Measurements from ENCODE around the gene CEP250.
"Not testable (repeated sequence)": the region's sequence is repeated elsewhere in the genome, so short reads cannot be mapped to it uniquely, and the experiment has no call there.

Gene CEP250

DNA sequence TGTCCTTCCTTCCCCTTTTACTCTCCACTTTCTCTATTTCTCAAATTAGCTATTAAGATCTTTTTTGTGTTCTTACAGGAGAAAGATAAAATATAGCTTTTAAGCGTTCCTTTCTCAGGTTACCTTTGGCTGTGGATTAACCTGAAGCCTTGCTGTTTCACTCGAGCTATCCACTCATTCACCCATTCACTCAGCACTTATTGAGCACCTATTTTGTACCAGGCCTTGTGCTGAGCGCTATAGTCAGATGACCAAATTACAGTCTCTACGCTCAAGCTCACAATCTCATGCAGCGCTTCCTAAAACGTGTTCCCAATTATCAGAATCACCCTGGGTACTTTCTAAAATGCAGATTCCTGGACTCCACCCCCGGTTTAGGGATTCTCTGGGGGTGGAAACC is 1.8 kb upstream of the CEP250 start:
- FAIRE-seq, result no peak

DNA sequence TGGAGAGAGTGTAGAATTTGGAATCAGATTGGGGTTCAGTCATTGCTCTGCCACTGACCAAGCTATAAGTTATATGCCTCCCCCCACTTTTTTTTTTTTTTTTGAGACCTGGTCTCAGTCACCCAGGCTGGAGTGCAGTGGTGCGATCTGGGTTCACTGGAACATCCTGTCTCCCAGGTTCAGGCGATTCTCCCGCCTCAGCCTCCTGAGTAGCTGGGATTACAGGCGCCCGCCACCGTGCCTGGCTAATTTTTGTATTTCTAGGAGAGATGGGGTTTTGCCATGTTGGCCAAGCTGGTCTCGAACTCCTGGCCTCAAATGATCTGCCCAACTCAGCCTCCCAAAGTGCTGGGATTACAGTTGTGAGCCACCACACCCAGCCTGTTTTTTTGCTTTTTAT is 1.3 kb downstream of the CEP250 start:
- not testable (repeated sequence) for FAIRE-seq

DNA sequence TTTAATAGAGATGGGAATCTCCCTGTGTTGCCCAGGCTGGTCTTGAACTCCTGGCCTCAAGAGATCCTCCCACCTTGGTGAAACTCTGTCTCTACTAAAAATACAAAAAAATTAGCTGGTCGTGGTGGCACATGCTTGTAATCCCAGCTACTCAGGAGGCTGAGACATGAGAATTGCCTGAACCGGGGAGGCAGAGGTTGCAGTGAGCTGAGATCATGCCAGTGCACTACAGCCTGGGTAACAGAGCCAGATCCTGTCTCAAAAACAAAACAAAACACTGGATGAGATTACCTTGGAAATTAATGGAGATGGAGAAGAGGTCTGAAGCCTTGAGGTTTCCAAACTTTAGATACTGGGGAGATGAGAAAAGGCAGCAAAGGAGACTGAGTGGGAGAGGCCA is 2.1 kb downstream of the CEP250 start:
- not testable (repeated sequence) for FAIRE-seq

DNA sequence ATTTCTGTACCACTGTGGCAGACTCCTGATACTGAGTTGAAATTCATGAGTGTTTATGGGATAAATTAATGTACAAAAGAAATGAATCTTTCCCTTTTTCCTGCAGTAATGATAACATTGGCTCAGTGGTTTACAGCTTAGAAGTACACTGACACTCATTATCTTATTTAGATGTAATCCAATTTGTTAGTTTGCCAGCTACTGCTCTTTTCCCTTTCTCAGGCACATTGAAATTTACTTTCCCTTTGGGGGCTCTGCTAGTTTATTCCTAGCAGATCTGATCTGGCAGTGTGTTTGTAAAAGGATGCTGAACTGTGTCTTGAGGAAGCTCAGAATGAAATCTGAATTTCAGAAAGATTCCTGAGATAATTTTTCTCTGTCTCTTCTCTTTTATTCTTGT is 3.0 kb downstream of the CEP250 start:
- FAIRE-seq, result no peak

DNA sequence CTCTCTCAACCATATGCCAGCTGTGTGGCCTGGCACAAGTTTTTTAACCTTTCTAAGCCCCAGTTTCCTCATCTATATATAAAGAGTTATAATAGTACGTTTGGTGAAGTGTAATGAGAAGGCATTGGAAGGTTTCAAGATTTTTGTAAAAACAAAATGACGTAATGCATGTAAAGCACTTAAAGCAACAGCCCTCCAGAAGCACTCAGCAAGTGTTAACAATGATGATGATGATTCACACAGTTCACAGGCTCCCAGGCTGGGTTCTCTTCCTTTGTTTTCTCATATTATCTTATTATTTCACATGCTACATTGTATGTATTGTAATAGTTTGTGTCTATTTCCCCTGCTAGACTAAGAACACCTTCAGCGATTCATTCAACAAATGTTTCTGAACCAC is 6.2 kb downstream of the CEP250 start:
- FAIRE-seq, result no peak

DNA sequence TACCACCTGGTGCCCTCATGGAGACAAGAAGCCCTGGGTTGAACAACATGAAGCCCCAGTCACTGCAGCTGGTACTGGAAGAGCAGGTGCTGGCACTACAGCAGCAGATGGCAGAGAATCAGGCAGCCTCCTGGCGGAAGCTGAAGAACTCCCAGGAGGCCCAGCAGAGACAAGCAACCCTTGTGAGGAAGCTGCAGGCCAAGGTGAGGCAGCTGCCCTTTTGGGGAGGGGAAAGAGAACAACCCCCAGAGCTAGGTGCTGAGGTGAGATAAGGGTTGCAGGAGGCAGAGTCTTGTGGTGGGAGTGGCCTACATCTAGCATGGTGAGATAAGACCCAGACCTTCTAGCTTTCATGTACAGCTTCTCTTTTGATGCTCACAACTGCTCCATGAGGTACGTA is 7.0 kb downstream of the CEP250 start:
- no peak for FAIRE-seq

DNA sequence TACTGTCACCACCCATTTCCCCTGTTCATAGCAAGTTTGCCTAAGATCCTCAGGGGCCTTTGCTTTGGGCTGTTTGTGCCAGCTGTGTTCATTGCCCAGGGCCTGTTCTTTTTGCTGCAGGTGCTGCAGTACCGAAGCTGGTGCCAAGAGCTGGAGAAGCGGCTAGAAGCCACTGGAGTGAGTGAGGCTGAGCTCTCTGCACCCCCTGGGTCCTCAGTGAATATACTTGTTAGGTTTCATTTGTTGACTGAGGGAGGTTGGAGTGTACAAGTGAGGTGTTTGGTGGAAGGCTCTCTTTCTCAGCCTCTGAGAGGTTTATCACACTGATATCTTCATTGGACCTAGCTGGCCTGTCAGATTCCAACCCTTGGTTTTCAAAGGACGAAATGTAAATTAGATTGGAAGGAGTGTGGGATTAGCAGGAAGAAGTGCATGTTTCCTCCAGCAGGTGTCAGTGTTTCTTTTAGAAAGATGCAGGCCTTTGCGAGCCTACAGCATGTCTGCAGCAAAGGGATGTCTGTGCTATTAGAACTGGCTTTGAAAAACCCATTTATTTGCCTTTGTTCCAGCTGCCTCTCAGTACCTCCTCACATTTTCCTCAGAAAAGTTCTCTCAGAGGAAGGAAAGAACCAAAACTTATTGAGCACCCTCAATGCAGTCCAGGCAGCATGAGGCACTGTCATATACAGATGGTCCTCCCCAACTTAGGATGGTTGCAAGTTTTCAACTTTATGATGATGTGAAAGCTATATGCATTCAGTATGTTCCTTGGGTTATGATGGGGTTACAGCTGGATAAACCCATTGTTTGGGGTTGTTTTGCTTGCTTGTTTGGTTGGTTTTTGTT is 8.3 kb downstream of the CEP250 start:
- peak; percentile 87 for FAIRE-seq

DNA sequence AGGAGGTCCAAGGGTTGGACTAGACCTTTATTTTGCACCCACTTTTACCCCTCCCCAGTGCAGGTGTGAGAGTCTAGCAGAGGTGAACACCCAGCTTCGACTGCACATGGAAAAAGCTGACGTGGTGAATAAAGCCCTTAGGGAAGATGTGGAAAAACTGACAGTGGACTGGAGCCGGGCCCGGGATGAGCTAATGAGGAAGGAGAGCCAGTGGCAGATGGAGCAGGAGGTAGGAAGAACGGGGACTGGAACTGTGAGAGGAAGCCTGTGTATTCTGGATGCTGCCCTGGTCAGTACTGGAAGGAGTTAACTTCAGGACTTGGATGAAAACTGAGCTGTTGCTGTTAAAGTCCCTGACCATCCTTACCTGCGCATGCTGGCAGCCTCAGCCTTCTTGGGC is 10.6 kb downstream of the CEP250 start:
- FAIRE-seq, result no peak

DNA sequence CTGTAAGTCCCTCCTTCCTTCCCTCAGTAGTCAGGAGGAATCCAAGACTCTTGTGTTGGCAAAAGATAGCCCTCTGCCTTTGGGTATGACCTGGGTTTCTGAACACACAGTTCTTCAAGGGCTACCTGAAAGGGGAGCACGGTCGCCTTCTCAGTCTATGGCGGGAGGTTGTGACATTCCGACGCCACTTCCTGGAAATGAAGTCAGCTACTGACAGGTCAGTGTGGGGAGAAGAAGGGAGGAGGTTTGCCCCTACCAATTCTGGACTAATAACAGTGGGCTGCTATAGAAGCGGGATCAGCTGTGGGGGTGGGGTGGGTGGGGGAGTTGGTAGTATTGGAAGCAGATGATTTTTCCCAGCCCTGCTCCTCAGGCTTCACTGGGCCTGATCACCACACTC is 11.5 kb downstream of the CEP250 start:
- no peak for FAIRE-seq

DNA sequence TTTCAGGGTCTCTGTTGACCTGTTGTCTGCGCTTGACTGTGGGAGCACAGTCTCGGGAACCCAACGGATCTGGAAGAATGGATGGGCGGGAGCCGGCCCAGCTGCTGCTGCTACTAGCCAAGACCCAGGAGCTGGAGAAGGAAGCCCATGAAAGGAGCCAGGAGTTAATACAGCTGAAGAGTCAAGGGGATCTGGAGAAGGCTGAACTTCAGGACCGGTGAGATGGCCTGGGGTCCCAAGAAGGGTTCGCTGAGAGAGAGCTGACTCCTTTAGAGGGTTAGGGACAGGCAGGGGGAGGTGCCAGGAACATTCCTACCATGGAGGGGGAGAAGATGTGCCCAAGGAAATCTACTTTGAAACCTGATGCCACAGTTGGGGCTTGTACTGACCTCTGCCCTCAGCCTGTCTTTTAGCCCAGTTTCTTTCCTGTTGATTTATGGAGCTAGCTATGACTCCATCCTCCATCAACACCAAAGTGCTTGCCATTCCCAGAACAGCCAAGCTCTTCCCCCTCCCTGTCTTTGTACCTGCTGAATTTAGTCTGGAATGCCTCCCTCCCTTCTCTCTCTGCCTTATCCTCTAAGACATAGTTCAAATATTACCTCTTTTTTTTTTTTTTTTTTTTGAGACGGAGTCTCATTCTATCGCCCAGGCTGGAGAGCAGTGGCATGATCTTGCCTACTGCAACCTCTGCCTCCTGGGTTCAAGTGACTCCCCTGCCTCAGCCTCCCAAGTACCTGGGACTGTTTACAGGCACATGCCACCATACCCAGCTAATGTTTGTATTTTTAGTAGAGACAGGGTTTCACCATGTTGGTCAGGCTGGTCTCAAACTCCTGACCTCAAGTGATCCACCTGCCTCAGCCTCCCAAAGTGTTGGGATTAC is 12.2 kb downstream of the CEP250 start:
- no peak for FAIRE-seq

DNA sequence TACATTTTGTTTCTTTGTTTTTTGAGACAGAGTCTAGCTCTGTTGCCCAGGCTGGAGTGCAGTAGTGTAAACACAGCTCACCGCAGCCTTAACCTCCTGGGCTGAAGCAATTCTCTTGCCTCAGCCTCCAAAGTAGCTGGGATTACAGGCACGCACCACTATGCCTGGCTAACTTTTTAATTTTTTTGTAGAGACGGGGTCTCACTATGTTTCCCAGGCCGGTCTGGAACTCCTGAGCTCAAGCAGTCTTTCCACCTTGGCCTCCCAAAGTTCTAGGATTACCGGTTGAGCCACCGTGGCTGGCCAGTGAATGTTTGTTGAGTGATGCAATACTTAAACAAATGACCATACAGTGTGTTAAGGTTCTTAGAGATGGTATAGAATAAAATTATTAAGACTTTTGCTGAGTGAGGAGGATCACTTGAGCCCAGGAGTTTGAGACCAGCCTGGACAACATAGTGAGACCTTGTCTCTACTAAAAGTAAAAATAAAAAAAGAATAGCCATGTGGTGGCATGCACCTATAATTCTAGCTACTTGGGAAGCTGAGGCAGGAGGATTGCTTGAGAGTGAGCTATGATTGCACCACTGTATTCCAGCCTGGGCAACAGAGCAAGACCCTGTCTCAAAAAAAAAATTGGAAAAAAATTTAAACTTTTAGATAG is 13.4 kb downstream of the CEP250 start:
- FAIRE-seq, result no peak

DNA sequence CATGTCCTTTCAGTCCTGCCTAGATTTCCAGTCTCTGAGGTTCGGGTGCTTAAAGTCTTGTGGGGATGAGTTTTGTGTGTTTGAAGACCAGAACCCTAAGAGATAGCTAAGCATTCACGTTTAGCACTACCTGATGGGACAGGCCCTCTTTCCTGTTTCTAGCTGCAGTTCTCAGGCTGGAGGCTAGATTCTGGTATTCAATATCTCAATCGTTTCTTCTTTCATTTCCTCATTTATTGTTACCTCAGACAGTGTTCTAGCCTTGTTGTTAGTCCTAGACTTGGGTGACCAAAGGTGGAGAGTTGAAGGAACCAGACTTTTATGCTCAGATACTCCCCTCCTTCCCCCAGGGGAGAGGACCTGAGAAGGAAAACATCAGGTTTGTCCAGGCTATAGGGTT is 16.8 kb downstream of the CEP250 start:
- FAIRE-seq, result no peak

DNA sequence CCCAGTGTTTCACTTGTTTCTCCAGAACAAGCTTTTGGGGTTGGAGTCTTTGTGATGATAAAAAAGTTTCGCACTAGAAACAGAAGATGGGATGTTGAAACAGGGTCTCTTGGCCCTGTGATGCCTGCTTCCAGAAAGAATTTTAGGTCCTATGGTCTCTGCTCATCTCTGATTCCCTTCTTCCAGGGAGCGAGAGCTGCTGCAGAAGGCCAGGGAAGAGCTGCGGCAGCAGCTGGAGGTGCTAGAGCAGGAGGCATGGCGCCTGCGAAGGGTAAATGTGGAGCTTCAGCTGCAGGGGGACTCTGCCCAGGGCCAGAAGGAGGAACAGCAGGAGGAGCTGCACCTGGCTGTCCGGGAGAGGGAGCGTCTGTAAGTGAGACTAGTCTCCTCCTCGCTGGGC is 18.3 kb downstream of the CEP250 start:
- no peak for FAIRE-seq

DNA sequence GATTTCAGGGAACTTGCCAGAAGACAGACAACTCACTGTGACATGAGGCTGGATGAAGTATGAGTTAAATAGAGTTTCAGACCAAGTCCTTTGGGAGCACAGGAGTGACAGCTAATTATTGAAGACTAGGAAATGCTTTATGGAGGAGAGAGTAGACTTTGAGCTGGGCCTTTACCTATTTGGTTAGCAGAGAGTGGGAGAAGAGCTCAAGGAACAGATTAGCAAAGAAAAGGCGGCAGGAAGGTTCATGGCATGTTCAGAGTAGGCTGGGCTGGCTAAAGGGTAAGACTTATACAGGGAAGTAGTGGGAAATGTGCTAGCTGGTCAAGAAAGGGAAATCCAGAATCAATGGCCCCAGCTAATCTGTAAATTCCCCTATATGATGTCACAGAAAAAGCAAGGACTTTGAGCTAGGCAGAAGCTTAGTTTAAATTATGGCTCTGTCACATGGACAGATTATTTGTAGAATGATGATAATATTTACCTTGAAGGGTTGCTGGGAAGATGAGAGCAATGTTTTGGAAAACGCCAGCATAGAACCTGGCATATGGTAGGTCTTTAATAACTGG is 19.0 kb downstream of the CEP250 start:
- no peak for FAIRE-seq

DNA sequence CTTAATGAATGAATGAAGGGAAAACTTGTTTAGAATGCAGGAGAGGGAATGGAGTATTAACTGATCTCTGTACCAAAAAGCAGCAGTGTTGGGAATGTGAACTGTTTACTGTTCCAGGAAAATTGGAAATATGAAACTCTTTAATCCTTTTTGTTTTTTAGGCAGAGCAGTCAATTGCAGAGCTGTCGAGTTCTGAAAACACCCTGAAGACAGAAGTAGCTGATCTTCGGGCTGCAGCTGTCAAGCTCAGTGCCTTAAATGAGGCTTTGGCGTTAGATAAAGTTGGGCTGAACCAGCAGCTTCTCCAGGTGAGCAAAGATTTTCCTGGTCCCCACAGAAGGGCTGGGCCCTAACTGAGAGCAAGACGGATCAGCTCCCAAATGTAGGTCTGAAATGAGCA is 20.9 kb downstream of the CEP250 start:
- FAIRE-seq, result no peak

DNA sequence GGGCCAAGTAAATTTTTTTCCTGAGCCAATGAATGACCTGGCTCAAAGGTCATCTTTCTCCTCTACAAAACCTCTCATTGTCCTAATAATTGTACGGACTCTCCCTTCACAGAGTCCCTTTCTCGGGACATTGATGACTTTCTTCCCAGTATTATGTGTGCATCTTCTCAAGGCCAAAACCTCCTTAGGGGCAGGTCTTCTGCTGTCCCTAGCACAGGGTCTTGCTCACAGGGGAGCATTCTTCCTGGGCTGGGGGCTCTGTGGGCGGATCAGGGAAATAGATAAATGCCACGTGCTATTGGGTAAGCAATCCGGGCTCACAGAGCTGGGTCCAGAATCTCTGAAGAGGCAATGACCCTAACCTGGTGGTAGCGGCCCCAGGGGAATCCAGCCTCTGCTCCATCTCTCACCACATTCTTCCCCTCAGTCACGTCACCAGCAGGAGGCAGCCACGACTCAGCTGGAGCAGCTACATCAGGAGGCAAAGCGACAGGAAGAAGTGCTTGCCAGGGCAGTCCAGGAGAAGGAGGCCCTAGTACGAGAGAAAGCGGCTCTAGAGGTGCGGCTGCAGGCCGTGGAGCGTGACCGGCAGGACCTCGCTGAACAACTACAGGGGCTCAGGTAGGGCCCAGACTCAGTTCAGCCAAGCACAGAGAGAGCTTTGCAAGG is 23.5 kb downstream of the CEP250 start:
- FAIRE-seq, result no peak

DNA sequence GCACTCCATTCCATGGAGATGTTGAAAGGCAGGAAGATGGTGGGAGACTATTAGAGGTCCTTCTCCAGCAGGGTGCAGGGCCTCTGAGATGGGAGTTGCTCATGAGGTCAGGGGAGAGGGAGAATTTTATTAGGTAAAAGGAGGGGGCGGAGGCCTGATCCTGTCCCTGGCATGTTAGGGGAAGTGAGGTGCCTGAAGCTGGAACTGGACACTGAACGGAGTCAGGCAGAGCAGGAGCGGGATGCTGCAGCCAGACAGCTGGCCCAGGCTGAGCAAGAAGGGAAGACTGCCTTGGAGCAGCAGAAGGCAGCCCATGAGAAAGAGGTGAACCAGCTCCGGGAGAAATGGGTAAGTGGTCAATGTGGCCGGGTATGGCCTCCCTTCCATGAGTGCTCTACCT is 24.4 kb downstream of the CEP250 start:
- FAIRE-seq, result no peak

DNA sequence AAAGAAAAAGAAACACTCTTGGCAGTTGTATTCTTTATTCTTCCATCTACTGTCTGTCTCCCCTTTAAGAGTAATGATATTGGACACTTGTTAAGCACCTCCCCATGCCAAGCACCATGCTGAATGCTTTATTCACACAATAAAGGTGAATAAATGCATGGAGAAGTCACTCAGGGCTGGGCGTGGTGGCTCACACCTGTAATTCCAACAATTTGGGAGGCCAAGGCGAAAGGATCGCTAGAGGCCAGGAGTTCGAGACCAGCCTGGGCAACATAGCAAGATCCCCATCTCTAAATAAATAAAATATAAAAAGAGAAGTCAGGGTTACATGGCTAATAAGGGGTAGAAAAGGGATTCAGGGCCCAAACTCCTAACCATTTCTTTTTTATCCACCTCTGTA is 32.1 kb downstream of the CEP250 start:
- no peak for FAIRE-seq

DNA sequence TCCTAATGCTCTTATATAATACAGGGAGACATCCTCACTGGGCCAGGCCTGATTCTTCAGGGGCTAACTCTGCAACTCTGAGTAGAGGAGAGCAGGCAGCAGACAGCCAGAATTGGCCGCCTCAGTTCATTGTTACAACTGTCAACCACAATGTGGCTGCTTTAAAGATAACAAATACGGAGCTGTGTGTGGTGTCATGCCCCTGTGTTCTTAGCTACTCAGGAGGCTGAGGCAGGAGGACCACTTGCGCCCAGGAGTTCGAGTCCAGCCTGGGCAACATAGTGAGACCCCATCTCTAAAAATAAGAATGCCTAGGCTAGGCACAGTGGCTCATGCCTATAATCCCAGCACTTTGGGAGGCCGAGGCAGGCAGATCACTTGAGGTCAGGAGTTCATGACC is 34.3 kb downstream of the CEP250 start:
- no peak for FAIRE-seq

DNA sequence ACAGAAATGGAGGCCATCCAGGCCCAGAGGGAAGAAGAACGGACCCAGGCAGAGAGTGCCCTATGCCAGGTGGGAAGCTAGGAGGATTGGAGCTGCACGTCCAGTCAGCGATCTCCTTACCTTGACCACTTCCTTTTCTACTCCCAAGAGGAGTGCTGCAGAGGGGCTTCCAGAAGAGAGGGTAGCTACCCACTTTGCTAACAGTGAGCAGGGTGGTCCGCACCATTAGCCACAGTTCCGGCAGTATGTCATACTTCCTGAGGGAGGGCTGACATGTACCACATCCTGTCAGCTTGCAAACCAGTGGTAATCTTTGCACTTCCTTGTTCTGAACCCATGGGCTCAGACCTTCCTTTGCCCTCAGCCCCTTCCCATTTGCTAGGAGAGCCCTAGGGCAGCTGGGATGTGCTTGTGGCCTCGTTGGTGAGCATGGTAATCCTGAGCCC is 35.4 kb downstream of the CEP250 start:
- FAIRE-seq, result no peak

DNA sequence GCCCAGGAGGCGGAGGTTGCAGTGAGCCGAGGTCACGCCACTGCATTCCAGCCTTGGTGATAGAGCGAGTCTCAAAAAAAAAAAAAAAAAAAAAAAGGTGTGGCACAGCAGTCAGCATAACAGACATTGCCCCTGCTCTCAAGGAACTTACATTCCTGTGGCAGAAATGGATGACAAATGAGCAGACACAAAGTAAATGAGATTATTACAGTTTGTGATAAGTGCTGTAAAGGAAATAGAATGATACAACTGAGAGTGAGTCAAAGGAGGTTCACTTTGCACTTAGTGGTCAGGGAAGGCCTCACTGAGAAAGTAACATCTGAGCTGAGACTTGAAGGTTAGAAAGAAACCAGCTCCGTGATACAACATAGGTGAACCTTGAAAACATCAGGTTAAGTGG is 36.4 kb downstream of the CEP250 start:
- no peak for FAIRE-seq

DNA sequence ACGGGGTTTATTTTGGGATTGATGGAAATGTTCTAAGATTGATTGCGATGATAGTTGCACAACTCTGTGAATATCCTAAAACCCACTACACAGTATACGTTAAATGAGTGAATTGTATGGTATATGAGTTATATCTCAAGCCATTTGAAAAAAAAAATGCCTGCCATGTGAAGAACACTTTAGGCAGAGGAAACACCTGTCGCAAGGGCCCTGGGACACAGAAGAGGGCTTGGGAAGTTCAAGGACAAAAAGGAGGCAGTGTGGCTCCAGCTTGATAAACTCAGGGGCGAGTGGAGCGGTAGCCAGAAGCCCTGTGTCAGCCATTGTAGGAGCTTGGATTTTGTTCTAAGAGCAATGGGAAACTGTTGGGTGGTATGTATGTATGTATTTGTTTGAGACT is 37.0 kb downstream of the CEP250 start:
- no peak for FAIRE-seq

DNA sequence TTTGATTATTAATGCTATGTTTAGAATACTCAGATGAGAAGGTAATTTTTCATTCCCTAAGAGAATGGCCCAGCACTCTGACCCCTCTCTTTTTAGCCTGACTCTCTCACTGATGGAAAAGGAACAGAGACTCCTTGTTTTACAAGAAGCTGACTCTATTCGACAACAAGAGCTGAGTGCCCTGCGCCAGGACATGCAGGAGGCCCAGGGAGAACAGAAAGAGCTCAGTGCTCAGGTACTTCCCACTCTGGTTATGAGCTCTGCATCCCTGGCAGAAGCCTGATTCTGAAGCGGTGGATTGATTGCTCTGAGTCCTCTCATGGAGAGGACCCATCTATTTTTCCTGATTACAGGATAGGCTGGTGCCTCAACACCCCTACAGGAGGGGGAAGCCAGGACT is 41.1 kb downstream of the CEP250 start:
- no peak for FAIRE-seq
